ENCODE measurements around the gene PSMC4.

DNA sequence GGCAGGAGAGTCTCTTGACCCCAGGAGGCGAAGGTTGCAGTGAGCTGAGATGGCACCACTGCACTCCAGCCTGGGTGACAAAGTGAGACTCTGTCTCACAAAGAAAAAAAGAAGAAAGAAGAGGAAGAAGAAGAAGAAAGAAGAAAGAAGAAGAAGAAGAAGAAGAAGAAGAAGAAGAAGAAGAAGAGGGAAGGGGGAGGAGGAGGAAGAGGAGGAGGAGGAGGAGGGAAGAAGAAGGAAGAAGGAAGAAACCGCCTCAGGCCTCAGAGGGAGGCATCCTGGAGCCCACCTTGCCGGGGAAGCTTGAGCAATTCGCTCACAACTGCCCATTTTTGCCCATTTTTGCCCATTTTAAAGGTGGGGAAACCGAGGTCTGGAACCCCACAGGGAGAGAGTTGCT lies 46.0 kb upstream of the PSMC4 start:
- TF ChIP-seq POLR2AphosphoS5 (IDR thresholded peaks at IDR 0.05; ENCODE audit: insufficient read depth in 1 of 2, low read depth in 1 of 2) (no peak), POLR2A (IDR thresholded peaks at IDR 0.05) (no peak)
- TF ChIP-seq, protein P1, sequence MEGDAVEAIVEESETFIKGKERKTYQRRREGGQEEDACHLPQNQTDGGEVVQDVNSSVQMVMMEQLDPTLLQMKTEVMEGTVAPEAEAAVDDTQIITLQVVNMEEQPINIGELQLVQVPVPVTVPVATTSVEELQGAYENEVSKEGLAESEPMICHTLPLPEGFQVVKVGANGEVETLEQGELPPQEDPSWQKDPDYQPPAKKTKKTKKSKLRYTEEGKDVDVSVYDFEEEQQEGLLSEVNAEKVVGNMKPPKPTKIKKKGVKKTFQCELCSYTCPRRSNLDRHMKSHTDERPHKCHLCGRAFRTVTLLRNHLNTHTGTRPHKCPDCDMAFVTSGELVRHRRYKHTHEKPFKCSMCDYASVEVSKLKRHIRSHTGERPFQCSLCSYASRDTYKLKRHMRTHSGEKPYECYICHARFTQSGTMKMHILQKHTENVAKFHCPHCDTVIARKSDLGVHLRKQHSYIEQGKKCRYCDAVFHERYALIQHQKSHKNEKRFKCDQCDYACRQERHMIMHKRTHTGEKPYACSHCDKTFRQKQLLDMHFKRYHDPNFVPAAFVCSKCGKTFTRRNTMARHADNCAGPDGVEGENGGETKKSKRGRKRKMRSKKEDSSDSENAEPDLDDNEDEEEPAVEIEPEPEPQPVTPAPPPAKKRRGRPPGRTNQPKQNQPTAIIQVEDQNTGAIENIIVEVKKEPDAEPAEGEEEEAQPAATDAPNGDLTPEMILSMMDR (IDR thresholded peaks at IDR 0.05) = no peak
